Glutamatergic neuron (in vitro differentiated cells): ENCODE data around the gene TBC1D5. TPM values are rescaled to one million over a fixed set of nuclear protein-coding genes. Genes with fewer than 3 reads are reported as not detected.

ENCODE experiments used
- DNase-seq: peaks from one replicate; pipeline ENCODE4 v3.0.0; 2022
- H3K27ac Mint-ChIP-seq: one replicate; pipeline ENCODE4 v1.8.0; 2020; ENCODE audit warnings: mild to moderate bottlenecking, mixed read lengths, inconsistent platforms; ENCODE audit not compliant: unreplicated experiment
- H3K27me3 Mint-ChIP-seq: one replicate; pipeline ENCODE4 v1.8.0; 2020; ENCODE audit warnings: mild to moderate bottlenecking, moderate library complexity, mixed read lengths, inconsistent platforms; ENCODE audit not compliant: unreplicated experiment
- H3K36me3 Mint-ChIP-seq: one replicate; pipeline ENCODE4 v1.8.0; 2020; ENCODE audit warnings: mild to moderate bottlenecking, mixed read lengths, inconsistent platforms; ENCODE audit not compliant: unreplicated experiment
- H3K4me1 Mint-ChIP-seq: one replicate; pipeline ENCODE4 v1.8.0; 2020; ENCODE audit warnings: mild to moderate bottlenecking, low read depth, mixed read lengths, inconsistent platforms; ENCODE audit not compliant: unreplicated experiment
- H3K4me3 Mint-ChIP-seq: one replicate; pipeline ENCODE4 v1.8.0; 2020; ENCODE audit warnings: mild to moderate bottlenecking, mixed read lengths, inconsistent platforms; ENCODE audit not compliant: unreplicated experiment
- H3K9me3 Mint-ChIP-seq: one replicate; pipeline ENCODE4 v1.8.0; 2020; ENCODE audit warnings: mild to moderate bottlenecking, moderate library complexity, mixed read lengths, inconsistent platforms; ENCODE audit not compliant: unreplicated experiment
- total RNA-seq: library from RNA; stranded (reverse); fragmentation: NEBNext Ultra II Directional; extraction: Animal tissue kit (Norgen Biotek cat#: 25700); gene quantifications from one replicate; pipeline ENCODE4 v1.2.1, GENCODE V29; 2021; ENCODE audit not compliant: unreplicated experiment
- TF ChIP-seq, protein P1 (sequence below): fragments of 200-600 bp; sonication (generic); IDR thresholded peaks from one replicate; pipeline ENCODE4 v1.5.0; 2021; ENCODE audit not compliant: partially characterized antibody, unreplicated experiment

TBC1D5 gene
- total RNA-seq, 1 donor from 2014 or later, result 40.2 TPM

DNA sequence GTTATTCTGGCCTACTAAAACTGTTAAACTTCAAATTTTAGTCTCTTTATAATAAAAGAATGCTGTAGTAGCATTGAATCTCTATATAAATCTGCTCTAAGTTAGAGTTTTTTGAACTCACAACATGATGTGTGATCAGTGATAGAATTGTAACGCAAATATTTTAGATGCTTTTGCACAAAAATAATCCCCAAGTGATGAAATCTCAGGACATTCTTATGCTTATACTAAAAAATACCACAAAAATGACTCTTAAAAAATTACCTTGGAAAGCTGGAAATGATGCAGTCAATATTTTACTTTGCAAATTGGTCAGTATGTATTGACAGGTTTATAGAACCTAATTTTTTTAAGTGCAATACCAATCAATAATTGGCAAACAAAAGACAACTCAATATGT lies 375.3 kb downstream of the TBC1D5 start:
- Mint-ChIP-seq H3K4me1 (peaks cover 6% of the 10 kb centered on the region), H3K27ac (no peak overlapping the region), H3K9me3 (no peaks in the 10 kb centered on the region), H3K4me3 (no peak overlapping the region), H3K36me3 (no peaks in the 10 kb centered on the region), H3K27me3 (no peaks in the 10 kb centered on the region)
- DNase-seq, result no peak
- TF ChIP-seq, protein P1, sequence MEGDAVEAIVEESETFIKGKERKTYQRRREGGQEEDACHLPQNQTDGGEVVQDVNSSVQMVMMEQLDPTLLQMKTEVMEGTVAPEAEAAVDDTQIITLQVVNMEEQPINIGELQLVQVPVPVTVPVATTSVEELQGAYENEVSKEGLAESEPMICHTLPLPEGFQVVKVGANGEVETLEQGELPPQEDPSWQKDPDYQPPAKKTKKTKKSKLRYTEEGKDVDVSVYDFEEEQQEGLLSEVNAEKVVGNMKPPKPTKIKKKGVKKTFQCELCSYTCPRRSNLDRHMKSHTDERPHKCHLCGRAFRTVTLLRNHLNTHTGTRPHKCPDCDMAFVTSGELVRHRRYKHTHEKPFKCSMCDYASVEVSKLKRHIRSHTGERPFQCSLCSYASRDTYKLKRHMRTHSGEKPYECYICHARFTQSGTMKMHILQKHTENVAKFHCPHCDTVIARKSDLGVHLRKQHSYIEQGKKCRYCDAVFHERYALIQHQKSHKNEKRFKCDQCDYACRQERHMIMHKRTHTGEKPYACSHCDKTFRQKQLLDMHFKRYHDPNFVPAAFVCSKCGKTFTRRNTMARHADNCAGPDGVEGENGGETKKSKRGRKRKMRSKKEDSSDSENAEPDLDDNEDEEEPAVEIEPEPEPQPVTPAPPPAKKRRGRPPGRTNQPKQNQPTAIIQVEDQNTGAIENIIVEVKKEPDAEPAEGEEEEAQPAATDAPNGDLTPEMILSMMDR, result no peak

DNA sequence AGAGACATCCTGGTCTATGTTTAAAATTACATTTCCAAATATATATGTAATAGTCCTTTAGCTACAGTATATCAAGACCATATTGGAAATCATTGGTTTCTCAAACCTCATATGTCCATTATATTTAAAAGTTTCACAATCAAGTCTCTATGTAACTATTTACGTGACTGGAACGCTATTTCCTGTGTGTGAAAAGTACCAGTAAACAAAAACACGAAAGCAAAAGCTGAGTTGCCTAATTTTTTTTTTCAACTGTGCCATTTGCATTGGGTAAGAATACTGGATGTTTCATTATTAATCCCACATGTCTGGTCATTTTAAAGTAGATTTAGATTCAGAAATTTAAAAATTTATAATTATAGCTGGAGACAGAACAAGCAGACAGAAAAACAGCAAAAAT lies 381.4 kb downstream of the TBC1D5 start:
- Mint-ChIP-seq H3K36me3 (no peaks in the 10 kb centered on the region), H3K27me3 (no peaks in the 10 kb centered on the region), H3K4me1 (peaks cover 13% of the 10 kb centered on the region), H3K27ac (no peak overlapping the region), H3K9me3 (peaks cover 2% of the 10 kb centered on the region), H3K4me3 (no peak overlapping the region)
- DNase-seq, result no peak
- TF ChIP-seq, protein P1, result no peak

DNA sequence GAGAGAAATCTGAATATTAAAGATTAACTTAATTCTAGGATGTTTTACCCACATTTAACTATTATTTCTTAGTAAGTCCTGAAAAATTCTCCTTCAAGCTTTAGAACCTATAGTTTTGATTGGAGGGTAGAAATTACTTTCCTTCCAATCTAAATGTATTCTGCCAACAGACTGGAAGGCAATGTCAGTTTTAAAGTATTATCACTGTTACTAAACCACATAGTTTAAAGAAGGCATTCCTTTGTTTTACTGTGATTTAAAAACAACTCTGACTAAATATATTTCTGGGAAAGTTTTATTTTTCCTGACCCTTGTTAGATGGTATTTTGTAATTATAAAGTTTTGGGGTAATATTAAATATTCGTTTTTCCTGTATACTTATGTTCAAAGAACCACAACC lies 382.5 kb downstream of the TBC1D5 start:
- Mint-ChIP-seq H3K9me3 (peaks cover 2% of the 10 kb centered on the region), H3K27me3 (no peaks in the 10 kb centered on the region), H3K36me3 (no peaks in the 10 kb centered on the region), H3K27ac (no peak overlapping the region), H3K4me3 (no peak overlapping the region), H3K4me1 (peaks cover 9% of the 10 kb centered on the region)
- DNase-seq, result no peak
- TF ChIP-seq, protein P1, result no peak

DNA sequence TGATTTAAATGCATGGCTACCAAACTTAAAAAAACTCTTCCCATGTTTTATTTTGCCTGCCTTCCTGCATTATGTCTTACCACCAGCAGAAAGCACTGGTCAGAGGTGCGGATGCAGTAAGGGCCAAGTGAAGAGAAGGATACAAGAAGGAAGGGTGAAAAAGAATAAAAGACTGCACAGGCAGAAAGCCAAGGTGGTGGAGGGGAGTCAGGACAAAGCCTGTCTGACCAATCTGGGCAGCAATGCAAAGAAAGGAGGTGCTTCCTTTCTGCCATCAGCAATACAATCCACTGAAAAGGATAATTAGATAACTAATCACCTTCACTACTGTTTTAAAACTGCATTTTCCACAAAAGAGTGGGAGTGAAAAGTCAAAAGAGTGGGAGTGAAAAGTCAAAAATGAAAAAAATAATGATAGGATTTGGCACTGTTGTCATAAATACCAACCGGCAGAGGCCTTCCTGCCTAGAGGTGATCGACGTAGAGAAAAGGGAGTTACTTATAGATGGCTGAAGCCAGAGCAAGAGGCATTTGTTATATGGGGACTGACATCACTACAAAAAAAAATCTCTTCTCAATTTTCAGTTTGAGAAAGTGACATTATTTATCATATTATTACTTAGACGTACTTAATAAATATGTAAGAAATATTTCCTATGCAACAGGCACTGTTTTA lies 385.3 kb downstream of the TBC1D5 start:
- H3K27me3 Mint-ChIP-seq, result no peaks in the 10 kb centered on the region
- H3K27ac Mint-ChIP-seq, result no peak overlapping the region
- TF ChIP-seq, protein P1, result no peak
- H3K36me3 Mint-ChIP-seq, result no peaks in the 10 kb centered on the region
- DNase-seq, result no peak
- H3K4me3 Mint-ChIP-seq, result no peak overlapping the region
- peaks cover 2% of the 10 kb centered on the region for H3K9me3 Mint-ChIP-seq
- peaks cover 19% of the 10 kb centered on the region for H3K4me1 Mint-ChIP-seq

DNA sequence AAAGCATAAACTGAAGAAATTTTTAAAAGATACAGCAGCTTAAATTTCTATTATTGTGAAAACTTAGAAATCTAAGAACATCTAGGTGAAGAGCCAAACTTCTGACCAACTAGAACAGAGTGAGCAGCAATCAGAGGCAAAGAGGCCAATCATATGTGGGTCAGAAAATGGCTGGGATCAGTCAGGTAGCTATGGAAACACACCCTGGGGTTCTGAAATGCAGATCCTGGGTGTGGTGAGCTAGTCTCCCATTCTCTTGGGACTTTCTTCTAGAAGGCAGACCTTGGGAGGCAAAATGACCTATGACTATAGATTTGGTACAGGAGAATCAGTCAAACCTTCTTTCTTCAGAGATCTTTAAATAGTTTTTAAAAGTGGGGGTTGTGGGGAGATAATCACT lies 385.8 kb downstream of the TBC1D5 start:
- DNase-seq, result no peak
- peaks cover 19% of the 10 kb centered on the region for H3K4me1 Mint-ChIP-seq
- peaks cover 2% of the 10 kb centered on the region for H3K9me3 Mint-ChIP-seq
- no peak overlapping the region for H3K27ac Mint-ChIP-seq
- no peak overlapping the region for H3K4me3 Mint-ChIP-seq
- H3K36me3 Mint-ChIP-seq, result no peaks in the 10 kb centered on the region
- TF ChIP-seq, protein P1, result no peak
- H3K27me3 Mint-ChIP-seq, result no peaks in the 10 kb centered on the region
